ENCODE results near the gene KRTAP10-12. TPM values are rescaled to one million over a fixed set of nuclear protein-coding genes. Genes with fewer than 3 reads are reported as not detected.

Gene KRTAP10-12
- total RNA-seq, 1 donor from 2014 or later, result not detected

DNA sequence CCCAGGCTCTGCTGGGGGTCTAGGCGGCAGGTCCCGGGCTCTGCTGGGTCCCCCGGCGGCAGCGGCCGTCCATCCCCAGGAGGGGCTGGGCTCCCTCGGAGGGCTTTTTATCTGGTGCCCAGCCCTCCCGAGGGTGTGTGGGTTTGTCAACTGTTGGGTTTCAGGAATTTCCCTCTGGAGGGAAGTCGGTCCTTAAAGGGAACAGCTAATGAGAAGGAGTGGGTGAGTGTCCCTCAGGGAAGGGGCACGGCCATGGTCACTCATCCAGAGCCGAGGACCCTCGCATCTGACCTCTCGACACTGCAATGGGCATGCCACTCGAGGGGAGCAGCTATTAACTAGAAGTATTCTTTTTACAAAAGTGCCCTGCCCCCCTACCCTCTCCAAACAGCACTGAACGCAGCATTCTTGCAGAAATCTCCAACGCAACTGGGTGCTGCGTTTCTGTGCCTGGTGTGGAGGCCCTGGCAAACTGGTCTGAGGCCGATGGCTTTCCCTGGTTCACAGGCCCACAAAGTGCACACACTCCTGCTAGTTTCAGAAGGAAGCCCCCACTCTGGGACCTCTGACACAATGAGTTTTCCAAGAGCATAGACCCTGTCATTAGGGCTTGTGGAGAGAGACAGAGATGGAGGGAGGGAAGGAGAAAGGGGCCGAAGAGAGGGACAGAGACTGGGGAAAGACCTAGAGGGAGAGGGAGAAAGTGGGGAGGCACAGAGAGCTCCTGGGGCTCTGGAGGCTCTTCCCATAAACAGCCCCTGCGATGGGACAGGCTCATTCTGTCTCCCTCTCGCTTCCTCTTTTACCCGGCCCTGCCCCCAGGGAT is 15.4 kb downstream of the KRTAP10-12 start:
- no peak for DNase-seq

DNA sequence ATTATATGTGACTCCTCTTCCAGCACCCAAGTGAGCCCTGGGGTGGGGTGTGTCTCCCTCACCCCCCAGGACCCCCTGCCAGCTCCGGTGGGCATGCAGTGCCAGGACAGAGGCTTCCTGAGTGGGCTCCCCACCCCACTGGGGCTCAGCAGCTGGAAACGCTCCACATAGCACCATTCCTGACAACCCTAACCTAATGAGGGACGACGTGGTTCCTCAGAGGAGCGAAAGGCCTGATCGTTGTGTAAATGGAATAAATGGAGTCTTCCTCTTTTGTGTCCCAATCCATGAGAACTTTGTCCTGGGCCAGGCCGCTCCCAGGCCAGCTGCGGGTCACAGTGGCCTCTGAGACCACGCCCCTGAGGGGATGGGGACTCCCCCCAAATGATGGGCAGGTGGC is 16.2 kb downstream of the KRTAP10-12 start:
- no peak for DNase-seq

DNA sequence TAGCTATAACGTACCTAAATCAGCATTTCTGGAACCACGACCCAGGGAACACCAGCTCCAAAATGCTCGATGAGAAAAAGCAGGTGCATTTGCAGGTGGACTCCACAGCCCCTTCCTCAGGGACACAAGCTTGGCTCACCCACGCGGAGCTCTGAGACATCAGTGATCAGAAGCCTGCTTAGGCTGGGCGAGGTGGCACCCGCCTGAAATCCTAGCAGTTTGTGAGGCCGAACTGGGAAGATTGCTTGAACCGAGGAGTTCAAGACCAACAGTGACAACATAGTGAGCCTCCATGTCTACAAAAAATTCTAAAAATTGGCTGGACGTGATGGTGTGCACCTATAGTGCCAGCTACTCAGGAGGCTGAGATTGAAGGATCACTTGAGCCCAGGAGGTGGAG is 16.9 kb downstream of the KRTAP10-12 start:
- no peak for DNase-seq

DNA sequence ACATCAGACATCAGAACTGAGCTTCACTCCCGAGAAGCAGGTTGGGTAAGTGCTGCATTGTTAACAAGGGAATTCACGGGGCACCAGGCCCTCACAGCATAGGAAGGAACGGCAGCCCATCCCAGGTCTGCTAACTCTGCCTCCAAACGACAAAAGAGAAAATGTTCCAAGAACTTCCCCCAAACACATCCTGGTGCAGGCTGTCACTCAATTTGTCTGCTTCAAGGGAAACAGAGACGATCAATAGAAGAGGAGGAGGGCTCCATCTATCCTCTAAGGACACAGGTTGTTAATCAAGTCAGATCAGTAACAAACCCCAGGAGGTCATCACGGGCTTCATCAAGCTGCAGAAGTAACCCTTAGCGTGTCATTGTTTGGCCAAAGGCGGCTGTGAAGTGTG is 17.9 kb downstream of the KRTAP10-12 start:
- no peak for DNase-seq

DNA sequence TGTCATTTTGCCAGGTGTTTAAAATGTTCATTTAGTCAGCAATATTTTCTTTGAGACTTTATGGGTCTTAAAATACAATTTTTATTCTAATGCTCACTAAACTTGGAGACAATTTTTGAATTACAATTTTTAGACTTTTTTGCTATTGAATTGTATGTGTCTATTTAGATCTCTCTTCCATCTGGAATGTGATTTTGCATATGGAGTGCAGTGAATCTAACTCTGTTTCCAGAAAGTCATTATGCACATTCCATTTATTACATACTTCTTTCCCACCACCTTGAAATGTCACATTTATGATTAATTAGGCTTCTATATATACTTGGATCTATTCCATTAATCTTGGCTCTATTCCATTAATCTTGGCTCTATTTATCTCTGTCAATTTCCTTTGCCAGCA is 20.0 kb downstream of the KRTAP10-12 start:
- DNase-seq, result no peak

DNA sequence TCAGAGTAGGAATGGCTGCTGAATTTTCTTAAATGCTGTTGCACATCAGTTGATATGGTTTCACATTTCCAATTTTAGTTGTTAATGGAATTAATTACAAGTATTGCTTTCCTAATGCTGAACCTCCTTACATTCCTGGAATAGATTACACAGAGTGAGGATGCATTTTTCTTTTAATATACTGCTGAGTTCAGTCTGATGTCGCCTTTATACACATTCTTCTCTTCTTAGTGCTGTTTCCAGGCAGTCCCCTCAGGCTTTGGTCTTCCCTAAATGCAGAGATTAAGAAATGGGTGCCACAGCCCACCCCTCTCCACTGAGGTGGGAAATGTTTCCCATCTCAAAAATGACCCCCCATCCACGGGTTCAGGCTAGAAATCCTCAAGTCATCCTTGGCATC is 21.1 kb downstream of the KRTAP10-12 start:
- DNase-seq, result no peak

DNA sequence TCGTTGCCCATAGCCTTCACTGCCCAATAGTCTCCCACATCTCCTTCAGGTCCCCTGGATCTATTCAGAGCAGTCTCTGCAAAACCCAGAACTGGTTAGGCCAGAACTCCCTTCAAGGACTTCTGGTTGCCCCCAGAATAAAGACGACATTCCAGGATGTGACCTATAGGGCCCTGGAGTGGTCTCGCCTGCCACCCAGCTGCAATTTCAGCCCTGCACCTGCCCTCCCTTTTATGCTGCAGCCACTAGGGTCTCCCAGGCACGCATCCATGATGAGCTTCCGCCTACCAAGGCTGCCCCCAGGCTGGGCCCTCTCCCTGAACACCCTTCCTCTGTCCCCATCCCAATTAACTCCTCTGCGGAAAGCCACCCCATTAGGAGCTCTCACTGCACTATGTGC is 21.6 kb downstream of the KRTAP10-12 start:
- no peak for DNase-seq

DNA sequence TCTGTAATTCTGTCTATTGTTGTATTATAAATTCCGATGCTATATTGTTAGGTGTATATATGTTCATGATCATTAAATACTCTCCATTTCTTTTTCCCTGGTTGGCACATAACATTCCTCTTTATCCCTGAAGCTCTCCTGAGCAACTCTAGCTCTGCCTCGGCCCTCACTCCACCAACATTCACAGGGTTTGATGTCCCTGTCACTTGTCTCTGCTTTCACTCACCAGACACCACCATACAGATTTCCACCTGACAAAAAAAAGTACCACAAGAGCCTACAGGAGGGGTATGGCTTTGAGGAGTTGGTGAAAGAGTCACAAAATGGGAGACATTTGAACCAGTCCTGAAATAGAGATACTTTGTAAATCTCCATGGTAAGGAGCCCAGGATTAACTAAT is 23.2 kb downstream of the KRTAP10-12 start:
- DNase-seq, result no peak

DNA sequence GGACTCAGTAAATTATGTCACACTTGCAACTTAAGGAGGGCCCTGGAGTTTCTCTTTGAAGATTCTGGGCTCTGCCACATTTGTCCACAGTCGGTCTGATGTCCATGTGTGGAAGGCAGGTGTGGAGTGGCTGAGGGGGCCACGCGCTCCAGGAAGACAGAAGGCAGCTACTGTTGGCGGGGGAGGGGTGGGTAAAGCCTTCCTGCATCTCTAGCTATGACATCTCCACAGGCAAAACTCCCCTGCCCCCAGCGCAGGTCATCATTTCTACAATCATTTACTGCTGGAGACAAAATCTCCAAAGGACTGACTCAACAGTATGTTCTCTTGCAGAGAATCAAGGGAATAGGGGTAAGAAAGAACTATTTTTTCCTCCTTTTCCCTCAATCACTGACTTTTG is 25.8 kb downstream of the KRTAP10-12 start:
- DNase-seq, result no peak

DNA sequence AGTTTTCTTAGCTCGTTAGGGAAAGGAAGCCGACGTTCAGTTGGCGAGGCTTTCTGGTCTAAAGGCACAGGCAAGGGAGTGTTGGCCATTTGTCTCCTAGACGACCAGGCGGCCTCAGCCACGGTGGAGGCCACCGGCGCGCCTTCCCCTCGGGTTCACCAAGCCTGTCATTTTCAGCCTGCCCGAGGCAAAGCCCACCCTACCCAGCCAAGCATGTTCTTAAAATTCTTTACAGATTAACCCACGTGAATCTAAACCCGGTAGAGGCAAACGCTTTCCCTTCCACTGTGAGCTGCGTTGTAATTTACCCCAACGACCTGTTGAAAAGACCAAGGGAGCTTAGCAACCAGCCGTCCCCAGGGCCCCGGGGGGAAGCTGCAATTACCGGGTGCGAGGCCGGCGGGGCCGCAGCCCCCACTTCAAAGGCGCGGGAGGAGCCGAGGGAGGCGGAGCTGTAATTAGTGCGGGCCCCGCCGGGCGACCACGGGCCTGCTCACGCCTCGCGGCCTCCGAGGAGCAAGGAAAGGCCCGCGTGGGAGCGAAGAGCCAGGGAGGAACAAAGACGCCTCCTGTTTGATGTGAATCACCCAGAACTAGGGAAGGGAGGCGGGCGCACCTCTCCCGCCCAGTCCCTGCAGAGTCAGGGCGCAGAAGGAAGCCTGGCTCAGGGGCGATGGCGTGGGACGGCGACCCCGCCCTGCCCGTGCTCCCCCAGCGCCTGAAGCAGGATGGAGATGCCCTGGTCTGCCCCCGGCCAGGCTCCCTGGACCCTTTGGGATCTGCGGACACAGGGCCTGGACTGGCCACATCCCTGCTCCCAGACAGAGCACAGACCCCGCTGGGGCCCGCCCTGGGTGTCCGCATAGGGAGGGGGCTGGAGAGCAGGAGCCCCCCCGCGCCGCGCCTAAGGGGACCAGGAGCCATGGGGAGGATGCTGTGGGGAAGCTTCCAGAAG is 26.5 kb downstream of the KRTAP10-12 start:
- no peak for DNase-seq

DNA sequence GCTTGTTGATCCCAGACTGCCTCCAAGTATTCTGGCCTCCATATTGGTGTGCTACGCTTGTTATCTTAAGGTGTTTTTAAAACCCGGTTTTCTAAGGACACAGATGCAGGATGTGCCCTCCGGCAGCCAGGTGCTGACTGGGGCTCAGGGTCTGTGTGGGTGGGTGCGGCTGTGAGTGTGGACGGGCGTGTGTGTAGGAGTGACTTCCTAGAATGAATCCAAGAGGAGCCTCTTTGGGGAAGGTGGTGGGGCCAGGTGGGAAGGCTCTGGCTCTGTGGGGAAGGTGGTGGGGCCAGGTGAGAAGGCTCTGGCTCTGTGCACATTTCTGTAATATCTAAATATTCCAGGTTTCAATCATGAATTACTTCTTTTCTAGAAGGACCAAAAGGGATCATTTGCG is 27.2 kb downstream of the KRTAP10-12 start:
- DNase-seq, result no peak

DNA sequence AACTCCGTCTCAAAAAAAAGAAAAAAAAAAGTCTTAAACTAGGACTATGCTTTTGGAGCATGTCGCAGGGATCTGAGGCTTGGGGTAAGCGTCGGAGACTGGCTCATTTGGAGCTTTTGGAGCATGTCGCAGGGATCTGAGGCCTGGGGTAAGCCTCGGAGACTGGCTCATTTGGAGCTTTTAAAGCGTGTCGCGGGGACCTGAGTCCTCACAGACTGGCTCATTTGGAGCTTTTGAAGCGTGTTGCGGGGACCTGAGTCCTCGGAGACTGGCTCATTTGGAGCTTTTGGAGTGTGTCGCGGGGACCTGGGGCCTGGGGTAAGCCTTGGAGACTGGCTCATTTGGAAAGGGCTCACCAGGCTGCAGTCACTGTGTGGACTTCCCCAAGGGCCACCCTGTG is 28.0 kb downstream of the KRTAP10-12 start:
- no peak for DNase-seq

DNA sequence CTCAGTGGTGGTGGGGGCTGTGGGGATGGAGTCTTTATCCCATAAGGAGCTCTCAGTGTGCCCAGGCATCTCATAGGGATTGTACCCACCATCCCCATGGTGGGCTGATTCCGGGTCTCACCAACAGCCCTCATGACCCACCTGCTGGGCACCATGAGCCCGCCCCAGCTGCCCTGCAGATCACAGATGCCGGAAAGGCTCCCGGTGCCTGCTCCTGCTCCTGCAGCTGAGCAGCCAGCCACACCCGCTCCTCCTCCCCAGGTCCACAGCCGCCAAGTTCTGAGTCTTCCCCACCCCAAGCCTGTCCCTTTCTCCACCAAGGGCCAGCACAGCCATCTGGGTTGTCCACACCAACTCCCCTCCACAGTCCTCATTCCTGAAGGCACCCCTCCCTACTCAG is 29.9 kb downstream of the KRTAP10-12 start:
- no peak for DNase-seq

DNA sequence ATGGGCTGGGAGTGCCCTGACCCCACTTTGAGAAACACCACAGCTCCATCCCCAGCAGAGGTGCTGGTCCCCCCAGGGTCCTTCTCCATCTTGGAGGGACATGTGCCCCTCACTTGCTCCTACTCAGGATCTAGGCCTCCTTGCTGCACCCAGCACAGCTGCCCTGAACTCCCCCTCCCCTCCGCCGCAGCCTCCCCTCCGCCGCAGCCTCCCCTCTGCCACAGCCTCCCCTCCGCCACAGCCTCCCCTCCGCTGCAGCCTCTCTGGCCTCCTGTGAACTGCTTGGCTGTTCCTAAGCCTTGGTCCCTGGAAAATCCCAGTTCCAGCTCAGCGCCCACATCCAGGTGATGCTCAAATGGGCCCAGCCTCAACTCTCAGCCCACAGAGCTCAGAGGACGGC is 30.3 kb downstream of the KRTAP10-12 start:
- no peak for DNase-seq

DNA sequence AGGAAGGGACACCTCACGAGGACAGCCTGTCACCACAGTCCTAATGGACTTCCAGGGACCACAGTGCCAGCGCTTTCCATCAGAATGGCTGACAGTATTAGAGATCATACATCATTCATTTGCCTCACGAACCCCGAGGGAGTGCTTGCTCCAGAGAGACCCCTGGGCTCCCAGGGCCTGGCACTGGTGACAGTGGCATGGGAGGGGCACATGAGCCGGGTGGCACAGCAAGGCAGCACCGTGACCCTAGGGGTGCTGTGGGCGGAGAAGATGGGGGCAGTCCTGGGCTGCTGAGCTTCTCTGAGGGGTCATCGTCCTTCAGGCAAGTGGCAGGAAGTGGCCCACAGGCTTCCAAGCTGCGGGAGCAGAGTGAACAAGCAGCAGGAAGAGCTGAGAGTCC is 30.8 kb downstream of the KRTAP10-12 start:
- no peak for DNase-seq

DNA sequence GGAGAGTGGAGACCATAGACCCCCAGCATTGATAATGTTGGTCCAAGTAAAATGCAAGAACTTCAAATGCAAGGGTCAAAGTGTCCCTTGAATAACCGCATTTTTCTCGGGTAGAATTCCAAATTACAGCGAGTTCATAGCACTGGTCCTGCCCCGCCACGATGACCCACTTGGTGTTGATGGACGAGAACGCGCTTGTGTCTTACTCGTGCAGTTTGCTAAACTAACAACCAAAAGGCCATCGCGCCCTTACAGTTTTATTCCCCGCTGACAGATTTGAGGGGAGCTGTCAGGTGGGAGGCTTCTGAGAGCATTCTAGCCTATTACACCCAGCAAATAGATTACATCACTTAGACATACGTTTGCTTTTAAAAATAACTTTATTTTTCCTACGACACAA is 31.7 kb downstream of the KRTAP10-12 start:
- DNase-seq, result no peak

DNA sequence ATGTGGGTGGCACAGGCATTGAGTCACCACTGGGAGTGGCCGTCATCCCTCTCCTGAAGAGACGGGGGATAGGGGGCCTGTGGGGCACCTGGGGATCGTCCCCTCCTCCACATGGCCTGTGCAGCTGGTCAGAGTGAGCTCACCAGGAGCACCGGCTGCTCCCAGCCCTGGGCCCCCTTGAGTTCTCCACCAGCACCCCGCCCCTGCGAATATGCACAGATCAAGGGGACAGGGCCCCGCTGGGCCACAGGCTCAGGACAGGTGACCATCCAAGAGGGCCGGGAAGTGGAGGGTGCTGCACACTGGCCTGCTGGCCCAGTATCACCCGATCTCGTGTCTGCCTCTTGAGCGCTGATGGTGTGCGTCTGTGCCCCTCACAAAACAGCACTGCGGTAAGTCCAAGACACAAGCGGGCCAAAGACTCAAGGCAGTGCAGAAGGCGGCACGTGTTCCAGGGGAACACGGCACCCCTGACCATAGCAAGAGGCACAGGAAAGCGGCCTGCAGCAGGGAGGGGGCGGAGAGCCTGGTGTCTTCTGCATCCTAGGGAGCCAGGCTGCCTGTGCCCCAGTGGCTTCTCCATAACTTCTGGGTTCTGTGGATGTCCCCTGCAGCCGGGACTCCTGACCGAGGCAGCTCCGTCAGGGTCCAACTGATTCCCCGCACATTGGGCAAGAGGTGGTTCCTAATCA is 32.5 kb downstream of the KRTAP10-12 start:
- no peak for DNase-seq

DNA sequence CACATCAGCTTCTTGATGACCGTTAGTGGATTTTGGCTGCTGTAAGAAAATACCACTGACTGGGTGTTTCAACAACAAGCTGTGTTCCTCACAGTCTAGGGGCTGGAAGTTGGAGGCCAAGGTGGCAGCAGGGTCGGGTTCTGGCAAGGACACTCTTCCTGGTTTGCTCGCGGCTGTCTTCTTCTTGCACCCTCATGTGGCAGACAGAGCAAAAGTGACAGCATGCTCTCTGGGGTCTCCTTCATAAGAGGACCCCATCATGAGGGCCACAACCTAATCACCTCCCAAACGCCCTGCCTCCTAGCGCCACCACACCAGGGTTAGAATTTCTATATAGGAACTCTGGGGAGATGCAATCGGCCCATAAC is 33.0 kb downstream of the KRTAP10-12 start:
- no peak for DNase-seq

DNA sequence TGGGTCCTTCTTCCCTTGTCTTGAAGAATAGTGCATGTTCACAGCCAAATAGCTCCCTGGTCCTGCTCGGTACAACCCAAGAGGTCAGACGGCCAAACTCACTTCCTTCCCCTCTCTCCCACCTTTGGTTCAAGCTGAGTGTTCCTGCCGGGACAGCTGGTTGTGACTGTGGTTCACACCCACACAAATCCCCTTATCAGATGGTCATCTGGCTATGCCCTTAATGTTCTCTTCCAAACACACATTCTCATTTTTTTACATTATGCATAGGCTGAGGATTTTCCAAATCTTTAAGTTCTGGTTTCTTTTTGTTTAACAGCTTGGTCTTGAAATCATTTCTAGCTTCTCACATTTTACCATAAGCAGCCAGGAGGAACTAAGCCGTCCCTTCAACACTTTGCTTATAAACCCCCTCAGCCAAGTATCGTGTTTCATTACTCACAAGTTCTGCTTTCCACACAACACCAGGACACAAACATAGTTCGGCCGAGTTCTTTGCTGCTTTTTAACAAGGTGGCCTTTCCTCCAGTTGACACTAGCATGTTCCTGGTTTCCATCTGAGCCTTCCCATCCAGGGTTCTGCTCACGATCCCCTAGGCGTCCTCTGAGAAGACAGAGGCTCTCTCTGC is 34.1 kb downstream of the KRTAP10-12 start:
- DNase-seq, result no peak

DNA sequence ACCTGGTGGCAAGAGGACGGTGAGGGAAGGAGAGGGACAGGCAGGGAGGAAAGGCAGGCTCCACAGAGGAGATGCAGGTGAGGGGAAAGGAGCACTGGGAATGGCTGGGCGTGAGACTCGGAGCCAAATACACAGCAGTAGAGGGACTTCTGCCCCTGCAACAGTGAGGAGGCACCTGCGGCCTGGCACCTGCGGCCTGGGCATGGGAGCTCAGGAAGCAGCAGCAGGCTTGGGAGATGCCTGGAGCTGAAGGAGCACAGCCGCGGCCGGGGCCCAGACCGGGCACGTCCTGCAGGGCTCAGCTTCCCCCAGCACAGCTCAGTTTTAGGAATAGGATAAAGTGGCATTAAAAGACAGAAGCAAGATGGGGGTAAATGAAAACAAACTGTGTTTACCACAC is 35.3 kb downstream of the KRTAP10-12 start:
- DNase-seq, result no peak

DNA sequence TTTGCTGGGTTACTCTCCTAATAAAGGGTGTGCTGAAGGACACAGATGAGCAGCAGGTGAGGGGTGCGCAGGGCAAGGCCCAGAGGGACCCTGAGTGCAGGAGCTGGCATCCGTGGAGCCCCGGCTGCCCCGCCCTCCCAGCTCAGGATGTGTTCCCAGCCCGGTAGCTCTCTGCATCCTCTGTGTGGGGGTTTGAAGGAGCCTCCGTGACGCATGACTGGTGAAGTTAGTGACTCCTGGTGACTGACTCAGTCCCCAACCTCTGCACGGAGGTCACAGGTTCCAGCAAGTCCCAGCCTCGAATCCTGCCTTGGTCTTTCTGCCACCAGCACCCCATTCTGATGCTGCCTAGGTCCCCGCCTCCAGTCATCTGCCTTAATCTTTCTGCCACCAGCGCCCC is 36.0 kb downstream of the KRTAP10-12 start:
- no peak for DNase-seq

DNA sequence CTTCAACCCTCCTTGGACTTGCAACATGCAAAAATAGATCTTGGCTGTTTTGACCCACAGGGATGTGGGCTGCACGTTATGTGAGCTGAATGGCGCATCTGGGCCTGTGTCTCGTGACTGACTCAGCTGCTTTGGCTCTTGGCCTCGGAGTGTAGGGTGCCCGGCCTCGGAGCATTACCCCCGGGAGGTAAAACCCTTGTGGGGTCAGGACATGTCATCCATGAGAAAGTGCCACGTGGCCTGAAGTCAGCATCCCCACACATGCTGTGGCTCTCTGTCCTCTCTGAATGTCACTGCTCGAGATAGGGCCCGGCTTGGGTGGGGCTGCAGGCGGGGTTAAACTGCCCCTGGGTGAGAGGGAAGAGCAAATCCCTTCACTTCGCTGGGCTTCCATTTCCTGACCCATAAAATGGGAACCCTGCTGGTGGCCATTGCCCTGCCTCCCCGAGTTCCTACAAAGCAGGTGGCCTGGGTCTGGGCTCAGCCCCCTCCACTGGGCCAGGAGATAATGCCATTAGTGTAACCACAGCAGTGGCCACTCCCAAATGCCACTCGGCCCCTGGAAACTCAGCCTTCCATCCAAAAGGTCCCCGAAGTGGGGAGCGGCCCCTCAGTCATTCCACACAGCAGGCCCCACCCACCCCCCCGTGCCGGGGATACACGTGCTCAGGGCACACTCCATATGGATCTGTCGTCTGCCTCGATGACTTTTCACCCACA is 37.2 kb downstream of the KRTAP10-12 start:
- DNase-seq, result no peak

Data from skin of body (tissue), 2 donors.